ENCODE data around the gene USP21.
A peak's percentile ranks its signal among the peaks of the same experiment; 100 is the strongest.

Gene USP21

GRCh38 chr1:161200992-161201835, 41.9 kb downstream of the USP21 start:
- Histone ChIP-seq H3K4me3 (ENCODE audit: low read length) (peak overlapping the region; percentile 96), H3K27me3 (ENCODE audit: control insufficient read depth, insufficient read depth, low read length) (no peaks in the 10 kb centered on the region), H3K9me3 (ENCODE audit: control insufficient read depth, low read length) (no peaks in the 10 kb centered on the region), H3K36me3 (ENCODE audit: control insufficient read depth, insufficient read depth, low read length) (no peaks in the 10 kb centered on the region), H3K9ac (ENCODE audit: low read length) (peak overlapping the region; percentile 99), H3K4me1 (ENCODE audit: control insufficient read depth, insufficient read depth, low read length) (peaks cover 46% of the 10 kb centered on the region)

DNA sequence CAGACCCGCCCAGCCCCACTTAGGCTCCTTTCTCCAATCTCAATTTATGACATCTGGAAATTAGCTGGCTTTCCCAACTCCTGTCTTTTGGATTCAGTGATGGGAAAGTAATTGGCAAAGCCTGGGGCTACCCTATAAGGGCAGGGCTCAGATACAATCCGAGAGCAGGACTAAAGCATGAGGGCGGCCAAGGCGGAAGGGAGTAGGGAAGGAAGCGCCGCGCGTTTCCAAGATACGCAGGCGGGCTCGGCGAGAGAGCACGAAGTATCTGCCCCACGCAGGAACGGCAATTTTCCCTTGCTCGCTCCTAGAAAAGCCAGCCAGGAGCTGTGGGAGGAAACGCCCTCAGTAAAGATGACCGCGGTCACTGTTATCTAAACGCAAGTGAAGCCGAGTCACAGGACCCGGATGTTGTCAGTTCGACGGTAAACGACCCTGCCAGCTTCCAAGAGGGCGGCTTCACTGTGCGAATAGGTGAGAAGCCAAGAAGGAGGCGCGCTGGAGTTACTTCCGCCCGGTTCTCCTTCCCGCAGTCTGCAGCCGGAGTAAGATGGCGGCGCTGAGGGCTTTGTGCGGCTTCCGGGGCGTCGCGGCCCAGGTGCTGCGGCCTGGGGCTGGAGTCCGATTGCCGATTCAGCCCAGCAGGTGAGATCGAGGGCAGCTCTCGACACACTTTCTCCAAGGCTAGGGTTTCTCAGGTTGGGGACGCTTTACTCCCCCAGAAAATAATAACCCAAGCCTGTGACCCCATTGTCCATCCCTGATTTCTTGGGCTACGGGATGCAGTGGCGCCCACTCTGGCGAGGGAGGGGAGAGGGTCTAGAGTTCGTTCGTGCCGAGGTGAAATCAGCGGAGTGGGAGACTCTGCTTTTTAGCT, 42.8 kb downstream of the USP21 start, which contains the start of gene NDUFS2:
TSS of gene NDUFS2 (plus strand) at position 532 of the 877 bp plus-strand sequence. CDS start at position 551, 19 bp downstream.
- Histone ChIP-seq H3K9me3 (ENCODE audit: control insufficient read depth, low read length) (no peaks in the 10 kb centered on the region), H3K4me3 (ENCODE audit: low read length) (peak within 1 kb of the TSS; percentile 96), H3K4me1 (ENCODE audit: control insufficient read depth, insufficient read depth, low read length) (peaks cover 38% of the 10 kb centered on the region), H3K27me3 (ENCODE audit: control insufficient read depth, insufficient read depth, low read length) (no peaks in the 10 kb centered on the region), H3K9ac (ENCODE audit: low read length) (peak within 1 kb of the TSS; percentile 99), H3K36me3 (ENCODE audit: control insufficient read depth, insufficient read depth, low read length) (no peaks in the 10 kb centered on the region)

DNA sequence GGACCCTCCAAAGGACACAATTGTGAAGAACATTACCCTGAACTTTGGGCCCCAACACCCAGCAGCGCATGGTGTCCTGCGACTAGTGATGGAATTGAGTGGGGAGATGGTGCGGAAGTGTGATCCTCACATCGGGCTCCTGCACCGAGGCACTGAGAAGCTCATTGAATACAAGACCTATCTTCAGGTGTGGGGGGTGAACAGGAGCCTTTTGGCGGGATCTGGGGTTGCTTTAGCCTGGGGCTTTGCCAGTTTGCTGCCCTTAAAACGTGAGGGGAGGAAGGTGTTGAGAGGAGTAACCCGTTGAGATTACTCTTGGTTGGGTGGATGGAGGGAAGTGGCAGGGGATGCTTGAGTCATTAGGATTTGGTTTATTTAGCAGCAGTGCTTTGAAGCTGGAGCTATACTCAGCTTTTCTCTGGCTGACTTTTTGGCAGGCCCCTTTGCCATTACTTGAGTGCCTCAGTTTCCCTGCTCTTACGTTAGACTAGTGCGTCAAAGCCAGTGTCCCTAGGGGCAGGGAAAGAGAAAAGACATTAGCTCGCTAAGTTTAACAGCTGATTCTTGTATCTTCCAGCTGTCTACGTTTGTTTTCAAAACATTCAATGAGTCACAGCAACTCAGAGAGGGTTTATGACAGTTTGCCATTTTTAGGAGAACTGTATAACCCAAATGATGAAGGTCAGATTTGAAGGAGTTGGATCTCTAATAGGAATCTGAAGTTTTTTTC, 47.3 kb downstream of the USP21 start:
- Histone ChIP-seq H3K4me3 (ENCODE audit: low read length) (no peak overlapping the region), H3K27me3 (ENCODE audit: control insufficient read depth, insufficient read depth, low read length) (no peaks in the 10 kb centered on the region), H3K9me3 (ENCODE audit: control insufficient read depth, low read length) (no peaks in the 10 kb centered on the region), H3K4me1 (ENCODE audit: control insufficient read depth, insufficient read depth, low read length) (peaks cover 13% of the 10 kb centered on the region), H3K36me3 (ENCODE audit: control insufficient read depth, insufficient read depth, low read length) (peaks cover 22% of the 10 kb centered on the region), H3K9ac (ENCODE audit: low read length) (no peak overlapping the region)

DNA sequence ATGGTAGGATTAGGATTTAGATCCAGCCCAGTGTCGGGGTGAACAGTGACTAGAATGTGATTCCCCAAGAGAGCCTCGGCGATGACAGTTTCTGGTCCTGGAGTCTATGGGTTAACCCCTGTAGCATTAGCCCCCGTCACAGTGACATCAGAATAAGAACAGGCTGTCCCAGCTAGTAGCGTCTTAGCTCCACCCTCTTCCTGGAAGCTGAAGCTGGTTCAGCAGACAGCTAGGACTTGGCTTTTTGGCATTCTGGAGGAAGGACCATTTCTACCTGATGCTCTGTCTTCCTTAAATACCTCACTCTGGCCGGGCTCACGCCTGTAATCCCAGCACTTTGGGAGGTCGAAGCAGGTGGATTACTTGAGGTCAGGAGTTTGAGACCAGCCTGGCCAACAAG, 47.9 kb downstream of the USP21 start:
- Histone ChIP-seq H3K9me3 (ENCODE audit: control insufficient read depth, low read length) (no peaks in the 10 kb centered on the region), H3K4me3 (ENCODE audit: low read length) (no peak overlapping the region), H3K36me3 (ENCODE audit: control insufficient read depth, insufficient read depth, low read length) (peaks cover 22% of the 10 kb centered on the region), H3K9ac (ENCODE audit: low read length) (no peak overlapping the region), H3K27me3 (ENCODE audit: control insufficient read depth, insufficient read depth, low read length) (no peaks in the 10 kb centered on the region), H3K4me1 (ENCODE audit: control insufficient read depth, insufficient read depth, low read length) (peaks cover 10% of the 10 kb centered on the region)

DNA sequence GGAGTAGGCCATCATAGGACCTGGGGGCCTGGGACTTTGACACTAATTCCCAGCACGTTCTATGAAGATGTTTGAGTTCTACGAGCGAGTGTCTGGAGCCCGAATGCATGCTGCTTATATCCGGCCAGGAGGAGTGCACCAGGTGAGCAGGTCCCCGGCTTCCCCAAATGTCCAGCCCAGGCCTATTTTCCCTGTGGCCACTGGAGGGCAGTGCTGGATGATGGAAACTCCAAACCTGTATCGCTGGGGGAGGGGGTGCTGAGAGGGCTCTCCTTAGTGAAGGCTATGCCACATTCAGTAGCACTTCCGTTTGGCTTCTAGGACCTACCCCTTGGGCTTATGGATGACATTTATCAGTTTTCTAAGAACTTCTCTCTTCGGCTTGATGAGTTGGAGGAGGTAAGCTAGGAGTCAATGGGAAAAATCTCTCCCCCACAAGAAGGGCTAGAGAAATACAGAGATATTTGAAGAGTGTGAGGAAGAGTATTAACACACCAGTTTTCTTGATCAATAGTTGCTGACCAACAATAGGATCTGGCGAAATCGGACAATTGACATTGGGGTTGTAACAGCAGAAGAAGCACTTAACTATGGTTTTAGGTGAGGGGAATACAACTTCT, 50.6 kb downstream of the USP21 start:
- Histone ChIP-seq H3K36me3 (ENCODE audit: control insufficient read depth, insufficient read depth, low read length) (peaks cover 31% of the 10 kb centered on the region), H3K9ac (ENCODE audit: low read length) (no peak overlapping the region)

DNA sequence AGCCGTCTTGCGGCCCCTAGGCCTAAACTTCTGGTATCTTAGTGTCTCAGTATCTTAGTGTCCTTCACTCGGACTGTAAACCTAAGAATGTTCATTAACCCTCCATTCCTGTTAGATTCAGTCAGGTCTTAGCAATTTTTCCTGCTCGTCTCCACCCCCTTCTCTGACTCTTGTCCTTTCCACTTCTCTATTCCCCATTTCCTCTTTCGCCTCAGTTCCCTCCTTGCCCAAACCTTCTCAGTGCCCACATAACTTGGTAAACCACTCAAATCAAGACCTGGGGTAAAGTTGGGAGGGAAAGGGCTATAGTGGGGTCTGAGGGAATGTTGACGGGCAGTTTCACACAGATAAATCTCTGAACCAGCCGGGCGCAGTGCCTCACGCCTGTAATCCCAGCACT, 55.1 kb downstream of the USP21 start:
- Histone ChIP-seq H3K27me3 (ENCODE audit: control insufficient read depth, insufficient read depth, low read length) (no peaks in the 10 kb centered on the region), H3K9ac (ENCODE audit: low read length) (no peak overlapping the region), H3K4me3 (ENCODE audit: low read length) (no peak overlapping the region), H3K4me1 (ENCODE audit: control insufficient read depth, insufficient read depth, low read length) (no peaks in the 10 kb centered on the region), H3K36me3 (ENCODE audit: control insufficient read depth, insufficient read depth, low read length) (peaks cover 26% of the 10 kb centered on the region), H3K9me3 (ENCODE audit: control insufficient read depth, low read length) (no peaks in the 10 kb centered on the region)

More for the DNA sequence above, 50.6 kb downstream of the USP21 start:
- no peaks in the 10 kb centered on the region for H3K27me3 ChIP-seq (ENCODE audit: control insufficient read depth, insufficient read depth, low read length)
- H3K9me3 ChIP-seq (ENCODE audit: control insufficient read depth, low read length) = no peaks in the 10 kb centered on the region
- H3K4me3 ChIP-seq (ENCODE audit: low read length) = no peak overlapping the region
- H3K4me1 ChIP-seq (ENCODE audit: control insufficient read depth, insufficient read depth, low read length) = no peaks in the 10 kb centered on the region

DNA sequence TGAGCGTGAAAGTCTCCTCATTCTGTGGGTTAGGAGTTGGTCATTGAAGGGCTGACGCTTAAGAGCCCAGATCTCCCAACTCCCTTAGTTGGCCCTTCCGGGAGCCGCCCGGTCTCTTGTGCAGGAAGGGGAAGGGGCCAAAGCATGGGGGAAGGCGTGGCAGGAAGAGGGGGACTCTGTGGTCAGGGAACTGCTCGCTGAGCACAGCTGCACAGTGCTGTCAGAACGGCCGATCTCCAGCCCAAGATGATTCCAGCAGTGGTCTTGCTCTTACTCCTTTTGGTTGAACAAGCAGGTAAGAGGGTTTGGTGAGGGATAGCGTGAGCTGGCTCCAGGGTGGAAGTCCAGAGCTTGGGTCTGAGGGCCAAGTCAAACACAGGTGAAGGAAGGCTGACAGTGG, 55.8 kb downstream of the USP21 start, which contains the start of gene FCER1G:
TSS of gene FCER1G (plus strand) at position 220 of the 400 bp plus-strand sequence. CDS start at position 247, 27 bp downstream.
- Histone ChIP-seq H3K9me3 (ENCODE audit: control insufficient read depth, low read length) (no peaks in the 10 kb centered on the region), H3K4me1 (ENCODE audit: control insufficient read depth, insufficient read depth, low read length) (no peaks in the 10 kb centered on the region), H3K4me3 (ENCODE audit: low read length) (no peak within 1 kb of the TSS), H3K27me3 (ENCODE audit: control insufficient read depth, insufficient read depth, low read length) (no peaks in the 10 kb centered on the region), H3K9ac (ENCODE audit: low read length) (no peak within 1 kb of the TSS), H3K36me3 (ENCODE audit: control insufficient read depth, insufficient read depth, low read length) (peaks cover 22% of the 10 kb centered on the region)
